PC-9 (cell line): Measurements from ENCODE around the gene TMEM178A. TPM values are rescaled to one million over a fixed set of nuclear protein-coding genes. Genes with fewer than 3 reads are reported as not detected.

ENCODE experiments used
- BruUV-seq: library from RNA; stranded (reverse); fragments of 400-500 nt; replicated peaks from 2 replicates; lab custom pipeline; 2021; lab: Mats Ljungman, UMichigan
- CTCF ChIA-PET: fragments of 300-600 bp; sonication (Branson Sonifier 250); formaldehyde crosslinking; loops from one replicate; lab custom pipeline; 2022; ENCODE audit warnings: antibody characterized with exemption; lab: Charles Lee
- POLR2A ChIA-PET: fragments of 300-600 bp; sonication (Branson Sonifier 250); formaldehyde crosslinking; loops from one replicate; lab custom pipeline; 2022; ENCODE audit warnings: antibody characterized with exemption; ENCODE audit not compliant: unreplicated experiment; lab: Charles Lee
- DNase-seq, 2 experiments: peaks; one replicate each; pipeline versions ENCODE4 v3.0.0 to v3.0.0-alpha.2; 2015 to 2022; ENCODE audit warnings: mixed read lengths in 1 of 2
- H2AFZ ChIP-seq: fragments of 200-600 bp; sonication (generic); 2 replicates; pipeline ENCODE4 v1.8.1; 2017; ENCODE audit warnings: antibody characterized with exemption
- H3F3A ChIP-seq: fragments of 200-600 bp; sonication (generic); 2 replicates; pipeline ENCODE4 v1.8.1; 2017; ENCODE audit warnings: antibody characterized with exemption, mild to moderate bottlenecking, low read depth; ENCODE audit not compliant: insufficient read depth
- H3K27ac ChIP-seq: fragments of 200-600 bp; sonication (generic); 2 replicates; pipeline ENCODE4 v1.6.1; 2016; ENCODE audit warnings: mixed run types
- H3K27me3 ChIP-seq: fragments of 200-600 bp; sonication (generic); 2 replicates; pipeline ENCODE4 v1.6.1; 2016; ENCODE audit warnings: low read depth, mixed run types; ENCODE audit not compliant: insufficient read depth
- H3K36me3 ChIP-seq: fragments of 200-600 bp; sonication (generic); 2 replicates; pipeline ENCODE4 v1.6.1; 2016; ENCODE audit warnings: low read depth, mixed run types
- H3K4me1 ChIP-seq: fragments of 200-600 bp; sonication (generic); replicated peaks from 2 replicates; pipeline ENCODE4 v1.6.1; 2016; ENCODE audit warnings: mixed run types; ENCODE audit not compliant: insufficient read depth
- H3K4me2 ChIP-seq: fragments of 200-600 bp; sonication (generic); 2 replicates; pipeline ENCODE4 v1.6.1; 2017; ENCODE audit warnings: mixed run types
- H3K4me3 ChIP-seq: fragments of 200-600 bp; sonication (generic); 2 replicates; pipeline ENCODE4 v1.6.1; 2016; ENCODE audit warnings: mixed run types
- H3K79me2 ChIP-seq: fragments of 200-600 bp; sonication (generic); 2 replicates; pipeline ENCODE4 v1.6.1; 2017; ENCODE audit warnings: low read depth, mixed run types
- H3K9me2 ChIP-seq: fragments of 200-600 bp; sonication (generic); 2 replicates; pipeline ENCODE4 v1.8.1; 2017; ENCODE audit warnings: mild to moderate bottlenecking; ENCODE audit not compliant: insufficient read depth
- H3K9me3 ChIP-seq: fragments of 200-600 bp; sonication (generic); 2 replicates; pipeline ENCODE4 v1.8.1; 2016; ENCODE audit warnings: low read depth; ENCODE audit not compliant: insufficient read depth
- H4K20me1 ChIP-seq: fragments of 200-600 bp; sonication (generic); 2 replicates; pipeline ENCODE4 v1.8.1; 2017; ENCODE audit not compliant: insufficient read depth
- CTCF ChIP-seq: fragments of 200-600 bp; sonication (generic); conservative IDR thresholded peaks from 2 replicates; pipeline ENCODE4 v1.6.1; 2017; ENCODE audit warnings: mixed run types, antibody characterized with exemption, mild to moderate bottlenecking, moderate library complexity
- EZH2 ChIP-seq: fragments of 200-600 bp; sonication (generic); IDR thresholded peaks from 2 replicates; pipeline ENCODE4 v1.8.0; 2017; ENCODE audit warnings: antibody characterized with exemption, low read depth
- intact Hi-C: fragments of 100-400 bp; cut with micrococcal nuclease; formaldehyde crosslinking; loops from one replicate; pipeline ENCODE4 v1.10.0; 2022; ENCODE audit not compliant: unreplicated experiment
- total RNA-seq: library from RNA; stranded (reverse); gene quantifications from 2 replicates; pipeline ENCODE4 v1.2.3, GENCODE V29; 2021

TMEM178A gene
- total RNA-seq, 1 experiment from 2014 or later: 2.8 TPM

GRCh38 chr2:39718483-39718882 lies 52.8 kb downstream of the TMEM178A start:
- Histone ChIP-seq H3K36me3 (no peaks in the 10 kb centered on the region), H3K27ac (no peak overlapping the region), H3K79me2 (no peaks in the 10 kb centered on the region), H3K27me3 (no peaks in the 10 kb centered on the region), H3K4me3 (no peak overlapping the region), H3K9me2 (no peaks in the 10 kb centered on the region), H3K9me3 (no peaks in the 10 kb centered on the region), H3K4me2 (no peak overlapping the region), H4K20me1 (no peaks in the 10 kb centered on the region), H2AFZ (no peak overlapping the region), H3K4me1 (no peaks in the 10 kb centered on the region), H3F3A (no peaks in the 10 kb centered on the region)
- ChIA-PET POLR2A (interaction anchor here (0.5 to 0.6 kb wide), 2 partner anchors 12 to 98 kb away, joined by 3 to 5 read pairs; no protein-coding TSS in a partner anchor), CTCF (no interaction called here)
- intact Hi-C loops: no loop called here
- BruUV-seq: no TSS peak
- no peak for DNase-seq
- no peak for TF ChIP-seq CTCF
- no peak for TF ChIP-seq EZH2

- Histone ChIP-seq H3K4me3 (no peak overlapping the region), H3K9me2 (no peaks in the 10 kb centered on the region), H3K27me3 (no peaks in the 10 kb centered on the region), H4K20me1 (no peaks in the 10 kb centered on the region), H3K36me3 (no peaks in the 10 kb centered on the region), H3K79me2 (no peaks in the 10 kb centered on the region), H3K9me3 (no peaks in the 10 kb centered on the region), H2AFZ (no peak overlapping the region; the same call in 1 of the 2 replicates), H3K4me1 (no peaks in the 10 kb centered on the region), H3K4me2 (no peak overlapping the region), H3K27ac (no peak overlapping the region), H3F3A (no peaks in the 10 kb centered on the region)
- no TSS peak for BruUV-seq
- intact Hi-C loops: no loop called here
- TF ChIP-seq CTCF (no peak), EZH2 (no peak)
- ChIA-PET POLR2A (no interaction called here), CTCF (no interaction called here)
- no peak for DNase-seq
Observed at GRCh38 chr2:39719317-39719716, 53.6 kb downstream of the TMEM178A start.

- H3K4me1 ChIP-seq: no peaks in the 10 kb centered on the region
- no peak overlapping the region for H2AFZ ChIP-seq
- intact Hi-C loops: loop anchor here (10.0 kb wide), 1 partner anchor 126 kb away; no protein-coding TSS in a partner anchor
- no TSS peak for BruUV-seq
- no peaks in the 10 kb centered on the region for H3F3A ChIP-seq
- no peak overlapping the region for H3K27ac ChIP-seq
- H3K27me3 ChIP-seq: no peaks in the 10 kb centered on the region
- DNase-seq: no peak
- H3K4me2 ChIP-seq: no peak overlapping the region
- TF ChIP-seq CTCF: no peak
- TF ChIP-seq EZH2: no peak
- no peaks in the 10 kb centered on the region for H3K79me2 ChIP-seq
- no peaks in the 10 kb centered on the region for H4K20me1 ChIP-seq
- H3K4me3 ChIP-seq: no peak overlapping the region
- H3K9me3 ChIP-seq: no peaks in the 10 kb centered on the region
- POLR2A ChIA-PET: no interaction called here
- no peaks in the 10 kb centered on the region for H3K9me2 ChIP-seq
- no peaks in the 10 kb centered on the region for H3K36me3 ChIP-seq
- CTCF ChIA-PET: no interaction called here
Observed at GRCh38 chr2:39720970-39721369, 55.3 kb downstream of the TMEM178A start.
